ENCODE results near the gene IFNA10.
"Not testable (repeated sequence)": the region's sequence is repeated elsewhere in the genome, so short reads cannot be mapped to it uniquely, and the experiment has no call there.

Gene IFNA10

DNA sequence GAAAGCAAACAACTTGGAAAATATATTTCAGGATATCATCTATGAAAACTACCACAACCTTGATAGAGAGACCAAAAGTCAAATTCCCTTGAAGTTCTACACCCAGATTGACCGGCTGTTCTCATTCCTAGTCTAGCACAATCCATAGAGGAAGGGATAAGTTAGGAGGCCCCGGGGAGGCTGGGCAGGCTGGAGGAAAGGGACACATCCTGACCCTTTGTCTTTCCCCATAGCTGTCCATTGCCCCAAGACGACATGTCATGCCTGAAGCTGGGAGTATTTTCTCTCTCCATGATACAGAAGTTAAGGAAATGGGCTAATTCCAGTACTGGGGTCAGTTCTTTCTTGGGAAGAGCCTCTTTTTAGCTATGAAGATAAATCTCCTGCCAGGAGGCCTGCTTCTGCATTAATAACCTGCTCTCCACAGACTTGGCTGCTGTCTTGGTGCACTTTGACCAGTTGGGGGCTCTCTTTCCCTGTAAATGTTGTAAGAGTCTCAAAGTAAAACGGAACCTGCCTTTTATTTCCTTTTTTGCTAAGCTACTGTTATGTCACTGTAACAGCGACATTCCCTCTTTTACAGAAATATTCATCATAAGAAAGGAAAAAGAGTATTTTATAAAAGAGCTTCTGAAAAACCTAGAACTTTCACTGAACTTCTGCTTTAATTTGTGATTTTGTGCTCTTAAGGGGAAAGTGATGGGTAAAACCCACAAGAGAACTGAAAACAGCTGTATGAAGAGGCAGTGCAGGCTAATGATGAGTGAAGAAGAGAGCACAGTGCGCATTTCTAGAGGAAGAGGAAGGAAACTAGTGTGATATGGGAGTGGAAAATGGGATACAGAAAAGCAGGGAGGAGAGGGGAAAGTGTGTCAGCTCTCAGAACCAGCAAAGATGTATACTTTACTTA, 11.8 kb downstream of the IFNA10 start:
- not testable (repeated sequence) for DNase-seq (ENCODE audit: low spot score)

DNA sequence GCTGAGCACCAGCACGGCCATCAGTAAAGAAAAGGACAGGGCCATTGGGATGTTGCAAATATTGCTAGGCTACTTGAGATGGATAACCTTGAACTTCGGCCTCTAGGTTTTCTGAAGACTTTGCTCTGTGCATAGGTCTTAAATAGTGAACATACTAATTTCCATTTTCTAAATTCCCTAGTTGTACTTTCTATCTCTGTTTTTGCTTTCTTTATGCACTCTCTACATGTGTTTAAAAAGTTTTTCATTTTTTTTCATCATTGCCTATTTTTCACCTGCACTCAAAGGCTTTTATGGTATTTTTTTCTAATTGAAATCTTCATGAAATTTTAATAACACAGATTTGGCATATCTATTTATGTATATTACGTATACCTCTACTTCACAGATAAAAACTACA, 19.5 kb downstream of the IFNA10 start, which contains the start of gene IFNA4:
IFNA4 (minus strand) TSS at position 101 of the 400 bp plus-strand sequence; CDS start at position 45, 56 bp downstream.
- DNase-seq (ENCODE audit: low spot score) = not testable (repeated sequence)

DNA sequence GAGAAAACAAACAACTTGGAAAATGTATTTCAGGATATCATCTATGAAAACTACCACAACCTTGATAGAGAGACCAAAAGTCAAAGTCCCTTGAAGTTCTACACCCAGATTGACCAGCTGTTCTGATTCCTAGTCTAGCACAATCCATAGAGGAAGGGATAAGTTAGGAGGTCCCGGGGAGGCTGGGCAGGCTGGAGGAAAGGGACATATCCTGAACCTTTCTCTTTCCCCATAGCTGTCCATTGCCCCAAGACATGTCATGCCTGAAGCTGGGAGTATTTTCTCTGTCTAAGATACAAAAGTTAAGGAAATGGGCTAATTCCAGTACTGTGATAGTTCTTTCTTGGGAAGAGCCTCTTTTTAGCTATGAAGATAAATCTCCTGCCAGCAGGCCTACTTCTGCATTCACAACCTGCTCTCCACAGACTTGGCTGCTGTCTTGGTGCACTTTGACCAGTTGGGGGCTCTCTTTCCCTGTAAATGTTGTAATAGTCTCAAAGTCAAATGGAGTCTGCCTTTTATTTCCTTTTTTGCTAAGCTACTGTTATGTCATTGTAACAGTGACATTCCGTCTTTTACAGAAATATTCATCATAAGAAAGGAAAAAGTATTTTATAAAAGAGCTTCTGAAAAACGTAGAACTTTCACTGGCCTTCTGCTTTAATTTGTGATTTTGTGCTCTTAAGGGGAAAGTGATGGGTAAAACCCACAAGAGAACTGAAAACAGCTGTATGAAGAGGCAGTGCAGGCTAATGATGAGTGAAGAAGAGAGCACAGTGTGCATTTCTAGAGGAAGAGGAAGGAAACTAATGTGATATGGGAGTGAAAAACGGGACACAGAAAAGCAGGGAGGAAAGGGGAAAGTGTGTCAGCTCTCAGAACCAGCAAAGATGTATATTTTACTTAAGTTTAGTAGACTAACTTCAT, 23.9 kb downstream of the IFNA10 start:
- DNase-seq (ENCODE audit: low spot score) = not testable (repeated sequence)

DNA sequence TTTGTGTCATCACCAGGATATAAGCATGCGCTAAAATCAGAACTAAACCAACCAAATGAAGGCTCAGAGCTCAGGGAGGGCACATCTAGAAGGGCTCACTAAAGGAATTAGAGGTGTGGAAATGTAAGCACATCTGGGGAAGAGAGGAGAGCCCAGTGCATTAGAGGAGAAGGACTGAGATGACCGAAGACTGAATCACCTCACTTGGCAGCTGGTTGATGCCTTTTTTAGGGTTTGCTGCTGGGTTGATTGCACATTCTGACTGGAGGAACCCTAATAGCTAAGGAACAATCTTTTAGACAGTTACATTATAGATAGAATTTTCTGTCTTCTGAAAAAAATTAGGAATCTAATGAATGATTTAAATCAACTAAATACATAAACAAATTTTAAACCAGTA, 32.3 kb downstream of the IFNA10 start:
- no peak for DNase-seq (ENCODE audit: low spot score)

DNA sequence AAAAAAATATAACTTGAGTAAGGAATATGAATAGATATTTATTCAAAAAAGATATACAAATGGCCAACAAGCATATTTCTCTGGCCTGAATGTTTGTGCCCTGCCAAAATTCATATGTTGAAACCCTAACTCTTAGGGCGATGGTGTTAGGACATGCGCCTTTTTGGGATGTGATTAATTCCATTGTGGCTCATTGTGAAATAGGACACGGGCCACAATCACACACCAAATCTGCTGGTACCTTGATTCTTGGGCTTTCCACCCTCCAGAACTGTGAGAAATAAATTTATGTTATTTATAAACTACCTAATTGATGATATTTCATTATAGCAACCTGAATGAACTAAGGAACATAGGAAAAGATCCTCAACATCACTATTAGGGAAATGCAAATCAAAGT, 34.8 kb downstream of the IFNA10 start:
- DNase-seq (ENCODE audit: low spot score) = no peak

DNA sequence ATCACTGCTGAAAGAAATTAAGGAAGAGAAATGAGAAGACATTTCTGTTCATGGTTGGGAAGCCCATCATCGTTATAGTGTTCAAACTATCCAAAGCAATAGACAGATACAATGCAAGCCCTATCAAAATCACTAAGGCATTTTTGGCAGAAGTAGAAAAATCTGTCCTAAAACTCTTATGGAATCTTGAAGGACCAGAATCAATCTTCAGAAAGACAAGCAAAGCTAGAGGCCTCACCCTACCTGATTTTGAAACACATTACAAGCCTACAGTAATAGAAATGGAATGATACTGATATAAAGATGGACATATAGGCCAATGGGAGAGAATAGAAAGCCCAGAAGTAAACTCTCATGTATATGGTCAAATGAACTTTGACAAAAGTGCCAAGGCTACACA, 35.6 kb downstream of the IFNA10 start:
- no peak for DNase-seq (ENCODE audit: low spot score)

DNA sequence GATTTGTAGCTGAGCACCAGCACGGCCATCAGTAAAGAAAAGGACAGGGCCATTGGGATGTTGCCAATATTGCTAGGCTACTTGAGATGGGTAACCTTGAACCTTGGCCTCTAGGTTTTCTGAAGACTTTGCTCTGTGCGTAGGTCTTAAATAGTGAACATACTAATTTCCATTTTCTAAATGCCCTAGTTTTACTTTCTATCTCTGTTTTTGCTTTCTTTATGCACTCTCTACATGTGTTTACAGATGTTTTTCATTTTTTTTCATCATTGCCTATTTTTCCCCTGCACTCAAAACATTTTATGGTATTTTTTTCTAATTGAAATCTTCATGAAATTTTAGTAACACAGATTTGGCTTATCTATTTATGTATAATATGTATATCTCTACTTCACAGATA, 40.4 kb downstream of the IFNA10 start, which contains the start of gene IFNA21:
IFNA21 (minus strand) TSS at position 101 of the 400 bp plus-strand sequence; CDS start at position 53, 48 bp downstream.
- DNase-seq (ENCODE audit: low spot score) = not testable (repeated sequence)

DNA sequence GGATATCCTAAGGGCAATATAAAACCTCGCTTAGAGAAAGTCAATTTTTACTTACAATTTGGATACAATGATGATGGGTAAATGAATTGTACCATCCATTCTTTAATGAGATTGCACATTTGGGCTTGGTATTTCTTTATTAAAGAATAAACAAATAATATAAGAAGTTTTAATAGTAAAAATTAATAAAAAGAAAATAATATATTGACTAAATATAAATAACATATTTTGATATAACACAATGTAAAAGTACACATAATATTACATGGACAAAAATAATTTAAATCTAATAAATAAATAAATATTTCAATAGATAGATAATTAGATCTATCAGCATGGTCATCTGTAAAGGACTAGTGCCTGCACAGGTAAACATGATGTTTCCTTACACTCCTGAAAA, 41.4 kb downstream of the IFNA10 start:
- no peak for DNase-seq (ENCODE audit: low spot score)

DNA sequence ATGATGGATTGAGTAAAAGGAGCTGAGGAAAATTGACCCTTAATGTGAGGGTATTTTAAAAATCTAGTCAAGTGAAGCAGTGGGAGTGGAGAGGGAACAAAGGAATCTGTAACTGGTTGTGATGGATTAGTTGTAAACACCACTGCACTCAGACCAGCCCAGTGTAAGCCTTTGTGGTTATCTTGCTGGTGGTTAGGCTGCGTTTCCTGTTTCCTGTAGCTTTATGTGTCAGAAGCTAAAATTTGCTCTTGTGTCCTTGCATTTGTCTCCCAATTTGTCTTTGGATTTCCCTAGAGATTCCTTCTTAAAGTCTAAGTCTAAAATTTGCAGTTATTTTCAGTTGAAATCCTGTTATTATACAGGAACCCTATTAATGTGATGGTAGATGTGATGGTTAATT, 46.8 kb downstream of the IFNA10 start:
- DNase-seq (ENCODE audit: low spot score) = no peak
